Fibroblast of gingiva (primary cell): ENCODE results near the gene DEGS2.
A peak's percentile ranks its signal among the peaks of the same experiment; 100 is the strongest.

Experiments used
- DNase-seq: peaks from one replicate; pipeline ENCODE4 v3.0.0-alpha.2; 2011; ENCODE audit warnings: low read depth

The DEGS2 gene

DNA sequence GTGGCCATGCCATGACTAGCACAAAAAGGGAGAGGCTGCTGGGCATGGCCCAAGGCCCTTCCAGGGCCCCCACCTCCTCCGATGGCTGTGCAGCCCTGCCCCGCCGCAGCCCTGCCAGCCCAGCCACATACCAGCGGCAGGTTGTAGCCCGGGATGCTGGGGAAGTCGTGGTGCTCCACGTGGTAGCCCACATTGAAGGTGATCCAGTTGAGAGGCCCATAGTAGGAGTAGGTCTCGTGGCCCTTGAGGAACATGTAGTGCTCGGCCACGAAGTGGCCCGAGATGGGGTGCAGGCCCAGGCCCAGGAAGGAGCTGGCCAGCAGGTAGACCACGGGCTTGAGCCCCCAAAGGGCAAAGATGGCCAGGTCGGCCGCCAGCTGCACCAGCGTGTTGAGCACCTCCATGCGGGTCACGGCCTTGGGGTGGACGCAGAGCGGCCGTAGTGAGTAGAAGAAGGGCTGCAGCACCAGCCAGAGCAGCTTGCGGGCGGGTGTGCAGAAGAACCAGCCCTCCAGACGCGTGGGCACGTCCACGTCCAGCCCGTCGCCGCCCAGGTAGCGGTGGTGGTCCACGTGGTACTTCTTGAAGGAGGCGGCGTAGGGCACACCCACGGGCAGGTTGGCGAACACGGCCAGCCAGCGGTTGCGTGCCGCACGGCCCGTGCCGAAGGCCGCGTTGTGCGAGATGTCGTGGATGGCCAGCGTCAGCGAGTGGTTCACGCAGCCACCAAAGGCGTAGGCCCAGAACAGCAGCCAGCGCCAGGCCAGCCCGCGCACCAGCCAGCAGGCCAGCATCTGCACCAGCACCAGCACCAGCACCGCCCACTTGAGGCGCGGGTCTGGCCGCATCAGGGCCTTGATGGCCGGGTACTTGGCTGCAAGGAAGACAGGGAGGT is 10.4 kb downstream of the DEGS2 start:
- DNase-seq: no peak

DNA sequence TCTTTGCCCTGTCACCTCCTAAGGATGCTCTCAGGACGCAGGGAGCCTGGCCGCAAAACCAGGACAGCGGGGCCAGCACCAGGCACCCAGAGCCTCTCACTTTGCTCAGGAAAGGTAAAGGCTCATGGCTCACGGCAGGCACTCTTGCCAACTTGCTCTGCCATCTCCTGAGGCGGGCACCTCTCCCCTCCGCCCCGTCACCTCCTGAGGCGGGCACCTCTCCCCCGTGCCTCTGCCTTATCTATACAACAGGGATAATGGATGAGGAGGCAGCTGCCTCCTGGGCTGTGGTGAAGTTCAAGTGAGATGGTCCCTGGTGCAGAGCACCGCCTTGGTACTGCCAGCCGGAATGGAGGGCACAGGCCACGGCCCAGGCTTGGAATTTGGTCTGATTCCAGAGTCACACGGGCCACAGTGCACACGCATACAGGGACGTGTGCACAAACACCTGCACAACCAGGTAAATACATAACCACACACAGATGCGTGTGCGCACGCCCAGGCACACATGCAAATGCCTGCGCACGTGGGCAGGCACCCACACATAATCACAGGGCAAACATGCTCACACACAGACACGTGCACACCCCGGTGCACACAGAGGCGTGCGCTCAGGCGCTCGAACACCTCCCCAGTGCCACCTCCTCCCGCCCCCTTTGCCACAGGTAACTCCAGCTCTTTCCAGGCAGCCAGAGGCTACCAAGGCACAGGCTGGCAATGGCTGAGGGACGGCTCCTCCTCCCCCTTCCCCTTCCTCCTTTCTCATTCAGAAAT is 11.6 kb downstream of the DEGS2 start:
- no peak for DNase-seq

DNA sequence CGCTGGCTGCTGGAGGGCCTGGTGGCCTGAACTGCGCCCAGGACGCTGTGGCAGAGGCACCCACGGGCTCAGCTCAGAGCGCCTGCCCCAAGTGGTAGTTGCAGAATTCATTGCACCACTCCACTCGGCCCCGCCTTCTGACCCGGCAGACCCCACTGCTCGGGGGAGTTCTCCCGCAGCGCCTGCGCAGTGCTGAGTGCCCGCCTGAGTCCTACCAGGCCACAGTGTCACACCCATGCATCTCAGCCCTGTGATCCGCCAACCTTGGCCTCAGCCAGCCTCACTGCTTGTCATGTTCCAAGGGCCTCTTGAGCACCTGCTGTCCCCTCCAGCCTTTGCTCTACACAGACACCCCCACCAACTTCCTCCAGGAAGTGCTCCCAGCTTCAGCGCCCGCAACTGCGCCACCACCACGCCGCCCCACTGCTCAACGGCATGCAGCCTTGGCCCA is 12.2 kb downstream of the DEGS2 start:
- no peak for DNase-seq

DNA sequence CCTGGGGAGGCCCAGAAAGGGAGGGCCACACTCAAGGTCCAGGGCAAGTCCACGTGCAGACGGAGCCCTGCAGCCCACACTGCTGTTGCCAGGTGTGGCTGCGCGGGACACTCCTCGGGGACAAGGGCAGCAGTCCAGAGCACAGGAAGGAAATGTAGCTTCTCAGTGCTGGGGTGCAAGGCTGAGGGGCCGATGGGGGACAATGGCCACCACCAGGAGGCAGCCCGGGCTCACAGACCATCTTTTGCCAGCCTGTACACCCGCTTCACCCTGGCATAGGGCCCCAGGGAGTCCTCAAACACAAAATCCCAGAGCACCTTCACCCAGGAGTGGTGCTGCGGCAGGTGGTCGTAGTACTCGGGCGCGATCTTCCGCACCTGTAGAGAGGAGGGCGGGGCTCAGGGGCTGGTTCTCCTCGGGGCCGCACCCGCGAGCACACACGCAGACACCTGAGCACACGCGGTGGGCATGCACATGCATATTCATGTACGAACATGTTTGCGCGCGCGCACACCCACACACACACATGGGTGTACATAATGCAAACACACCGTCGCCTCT is 12.8 kb downstream of the DEGS2 start:
- no peak for DNase-seq

DNA sequence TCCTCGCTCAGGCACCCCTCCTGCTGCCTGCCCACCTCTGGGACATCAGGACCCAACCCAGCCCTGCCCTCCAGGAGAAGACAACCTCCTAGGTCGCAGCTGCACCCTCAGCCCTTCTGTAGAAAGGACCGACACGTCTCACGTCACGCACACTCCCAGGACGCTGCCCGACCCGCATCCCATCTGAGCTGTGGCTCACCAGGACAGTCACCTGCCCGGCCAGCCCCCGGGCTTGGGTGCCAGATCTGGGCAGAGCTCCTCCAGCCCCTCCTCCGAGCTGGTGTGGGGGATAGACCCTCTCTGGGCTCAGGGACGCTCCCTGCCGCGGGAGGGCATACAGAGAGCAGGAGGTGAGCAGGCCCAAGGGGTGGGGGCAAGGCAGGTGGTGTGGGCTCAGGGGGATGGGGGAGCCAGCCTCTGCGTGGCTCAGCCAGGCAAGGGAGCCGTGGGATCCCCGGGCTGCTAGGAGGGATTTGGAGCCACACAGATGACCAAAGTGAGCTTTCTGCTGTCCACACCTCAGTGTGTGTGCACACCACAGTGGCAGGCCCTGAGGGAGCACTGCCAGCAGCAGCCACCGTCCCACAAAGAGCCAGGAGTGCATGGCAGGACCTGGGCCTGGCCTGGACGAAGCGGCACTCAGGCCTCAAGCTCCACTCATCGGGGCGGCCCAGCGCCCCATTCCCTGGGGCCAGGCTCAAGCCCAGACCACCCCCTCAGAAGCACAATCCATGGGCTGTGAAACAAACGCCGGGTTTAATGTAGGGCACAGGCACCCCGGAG is 13.6 kb downstream of the DEGS2 start:
- DNase-seq: no peak

DNA sequence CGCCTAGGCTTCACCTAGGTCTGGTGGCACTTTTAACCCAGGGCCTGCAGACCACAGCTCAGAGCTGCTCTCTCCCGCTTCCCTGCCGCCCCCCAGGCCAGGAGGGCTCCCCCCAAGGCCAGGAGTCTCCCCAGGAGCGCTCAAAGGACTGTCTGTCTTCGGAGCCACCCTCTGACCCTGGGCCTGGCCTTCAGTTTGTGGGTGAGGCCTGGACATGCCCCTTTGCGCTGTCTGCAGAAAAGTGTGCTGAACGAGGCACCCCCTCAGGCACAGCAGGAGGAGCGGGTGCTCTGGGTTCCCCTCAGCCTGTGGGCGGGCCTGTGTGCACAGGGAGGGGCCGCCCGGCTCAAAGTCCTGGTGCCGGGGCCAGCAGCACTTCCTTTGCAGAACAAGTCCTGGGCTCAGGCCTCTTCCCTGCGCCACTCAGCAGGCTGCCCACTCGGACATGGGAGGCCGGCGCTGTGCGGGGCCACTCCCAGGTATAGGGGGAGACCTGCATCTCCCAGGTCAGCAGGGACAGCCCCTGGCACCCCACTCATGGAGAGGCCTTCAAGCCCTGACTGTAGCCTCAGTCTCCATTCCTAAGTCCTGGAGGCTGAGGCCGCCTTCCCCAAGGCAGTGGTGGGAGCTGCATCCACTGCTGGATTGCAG is 14.3 kb downstream of the DEGS2 start:
- DNase-seq: no peak

DNA sequence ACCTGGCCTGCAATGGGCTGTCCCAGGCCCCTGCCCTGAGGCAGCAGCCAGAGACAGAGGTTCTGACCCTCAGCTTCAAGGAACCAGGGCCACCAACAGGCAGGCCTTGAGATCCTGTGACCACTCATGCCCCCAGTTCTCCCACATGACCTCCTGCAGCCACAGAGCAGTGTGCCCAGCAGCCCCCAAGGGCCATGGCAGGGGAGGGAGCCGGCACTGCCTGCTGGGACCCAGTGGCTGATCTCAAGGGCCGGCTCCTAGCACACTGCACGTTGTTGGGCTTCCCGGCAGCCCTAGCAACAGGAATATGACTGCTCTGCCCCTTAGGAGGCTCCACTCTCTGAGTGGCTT is 14.8 kb downstream of the DEGS2 start:
- DNase-seq: no peak

DNA sequence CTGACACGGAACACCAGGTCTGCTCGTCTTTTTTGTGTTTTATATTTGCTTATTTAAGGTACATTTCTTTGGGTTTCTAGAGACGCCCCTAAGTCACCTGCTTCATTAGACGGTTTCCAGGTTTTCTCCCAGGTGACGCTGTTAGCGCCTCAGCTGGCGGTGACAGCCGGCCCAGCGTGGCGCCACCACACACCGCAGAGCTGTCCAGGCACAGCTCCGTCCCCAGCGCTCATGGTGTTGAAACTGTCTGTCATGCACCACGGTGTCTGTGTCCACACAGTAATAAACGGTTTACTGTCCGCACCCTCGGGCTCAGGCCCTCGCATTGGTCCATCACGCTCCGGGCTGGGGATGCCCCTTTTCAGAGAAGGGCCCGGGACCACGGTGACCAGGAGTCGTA is 15.5 kb downstream of the DEGS2 start:
- DNase-seq: no peak

DNA sequence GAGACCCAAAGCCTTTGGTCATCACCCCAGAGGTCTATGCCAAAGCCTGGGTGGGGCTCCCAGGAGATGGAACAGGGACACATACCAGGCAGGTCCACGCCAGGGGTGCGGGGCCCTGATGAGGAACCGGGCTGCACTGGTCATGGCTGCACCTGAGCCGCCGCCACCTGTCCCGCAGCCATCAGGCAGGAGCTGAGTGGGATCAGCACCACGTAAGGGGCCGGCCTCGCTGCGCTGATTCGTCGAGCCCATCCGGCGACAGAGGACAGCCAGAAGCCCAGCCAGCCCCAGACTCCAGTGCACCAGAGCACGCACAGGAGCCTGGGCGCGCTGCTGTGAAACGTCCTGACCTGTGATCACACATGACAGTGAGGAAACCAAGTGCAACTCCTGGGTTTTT is 15.9 kb downstream of the DEGS2 start:
- DNase-seq: no peak

DNA sequence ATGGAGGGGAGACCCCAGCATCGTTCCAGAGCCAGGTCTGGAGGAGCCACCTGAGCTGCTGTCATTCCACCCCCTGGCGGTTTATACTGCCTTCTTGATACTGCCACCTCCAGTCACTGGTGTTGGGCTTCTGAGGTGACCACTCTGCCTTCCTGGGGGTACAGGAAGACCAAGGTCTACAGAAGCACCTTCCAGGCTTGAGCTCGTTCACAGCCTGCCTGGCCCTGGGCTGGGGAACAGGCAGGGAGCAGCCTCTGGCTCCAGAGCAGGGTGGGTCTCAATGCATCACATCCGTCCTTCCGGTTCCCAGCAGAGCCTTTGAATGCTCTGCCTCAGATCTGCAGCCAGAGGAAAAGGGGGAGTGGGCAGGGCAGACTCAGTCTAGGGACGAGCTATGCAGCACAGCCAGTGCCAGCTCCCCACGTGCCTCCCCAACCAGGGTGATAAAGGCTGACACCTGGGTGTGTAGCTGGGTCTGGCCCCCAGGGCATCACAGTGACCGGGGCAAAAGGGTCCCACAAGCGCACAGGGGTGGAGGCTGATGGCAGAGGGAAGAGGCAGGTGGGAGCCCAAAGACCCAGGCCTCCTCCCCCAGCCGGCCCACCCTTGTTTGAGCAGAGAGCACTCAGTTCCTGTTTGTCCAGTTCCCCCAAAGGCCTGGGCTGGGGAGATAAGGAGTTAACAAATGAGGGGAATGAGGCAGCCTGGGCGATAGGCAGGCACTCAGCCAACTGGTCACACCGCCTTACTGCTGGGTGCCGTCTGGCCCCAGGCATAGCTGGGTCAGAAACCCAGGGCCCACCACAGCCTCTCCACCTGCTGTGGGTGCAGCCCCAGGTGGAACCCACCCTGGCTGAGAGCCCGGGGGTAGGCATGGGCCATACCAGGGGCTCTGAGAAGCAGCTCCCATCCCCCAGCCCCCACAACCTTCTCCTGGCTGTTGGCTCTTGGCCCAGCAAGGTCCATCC is 17.1 kb downstream of the DEGS2 start:
- DNase-seq: no peak

DNA sequence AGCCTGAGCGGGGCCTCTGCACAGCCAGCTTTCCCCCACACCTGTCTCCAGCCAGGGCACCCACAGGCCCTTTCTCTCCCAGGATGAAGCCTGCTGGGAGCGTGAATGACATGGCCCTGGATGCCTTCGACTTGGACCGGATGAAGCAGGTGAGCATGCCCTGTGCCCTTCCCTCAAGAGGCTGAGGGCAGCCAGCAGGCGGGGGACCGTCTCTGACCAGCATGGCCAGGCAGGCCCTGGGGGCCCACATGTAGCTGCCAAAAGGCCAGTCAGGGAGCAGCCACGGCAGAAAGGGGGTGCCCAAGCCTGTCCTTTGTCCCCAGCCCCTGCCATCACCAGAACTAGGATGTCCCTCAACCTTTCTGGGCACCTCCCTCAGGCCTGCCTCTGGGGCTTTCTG is 18.3 kb downstream of the DEGS2 start:
- DNase-seq: no peak

DNA sequence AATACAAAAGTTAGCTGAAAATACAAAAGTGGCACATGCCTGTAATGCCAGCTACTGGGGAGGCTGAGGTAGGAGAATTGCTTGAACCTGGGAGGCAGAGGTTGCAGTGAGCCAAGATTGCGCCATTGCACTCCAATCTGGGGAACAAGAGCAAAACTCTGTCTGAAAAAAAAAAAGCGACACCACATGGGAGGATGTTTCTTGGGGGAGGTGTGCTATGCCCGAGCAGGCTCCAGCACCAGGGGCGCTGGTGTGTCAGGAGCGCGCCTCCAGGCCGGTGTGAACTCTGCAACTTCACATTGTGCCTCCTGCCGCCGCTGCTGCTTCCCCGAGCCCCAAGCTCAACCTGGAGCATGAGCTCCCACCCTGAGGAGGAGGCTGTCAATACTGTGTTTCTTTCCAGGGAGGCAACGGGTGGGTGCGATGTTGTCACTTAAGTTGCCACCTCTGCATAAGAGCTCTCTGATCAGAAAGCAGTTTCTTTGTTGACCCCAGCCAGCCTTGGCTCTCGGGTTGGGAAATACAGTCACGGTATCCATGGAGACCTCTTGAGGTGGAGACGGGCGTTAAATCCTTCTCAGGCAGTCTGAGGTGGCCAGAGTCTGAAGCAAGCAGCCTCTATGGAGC is 18.9 kb downstream of the DEGS2 start:
- no peak for DNase-seq

DNA sequence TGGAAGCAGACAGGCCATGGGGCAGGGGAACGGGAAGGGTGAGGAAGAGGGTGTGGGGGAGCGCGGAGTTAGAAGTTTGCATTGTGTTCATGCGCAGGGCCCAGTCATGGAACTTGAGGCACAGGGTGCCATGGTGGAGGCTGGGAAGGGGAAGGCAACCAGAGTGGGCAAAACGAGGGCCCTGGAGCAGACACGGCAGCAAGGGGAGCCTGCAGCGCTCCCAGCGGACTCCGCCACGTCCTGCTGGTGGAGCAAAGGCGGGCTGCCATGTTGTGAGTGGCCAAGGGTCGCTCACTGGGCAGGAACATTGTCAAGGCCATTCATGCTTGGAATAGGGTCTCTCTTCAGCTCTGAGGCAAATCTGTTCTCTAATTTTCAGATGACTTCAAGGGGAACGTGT is 20.5 kb downstream of the DEGS2 start:
- no peak for DNase-seq

DNA sequence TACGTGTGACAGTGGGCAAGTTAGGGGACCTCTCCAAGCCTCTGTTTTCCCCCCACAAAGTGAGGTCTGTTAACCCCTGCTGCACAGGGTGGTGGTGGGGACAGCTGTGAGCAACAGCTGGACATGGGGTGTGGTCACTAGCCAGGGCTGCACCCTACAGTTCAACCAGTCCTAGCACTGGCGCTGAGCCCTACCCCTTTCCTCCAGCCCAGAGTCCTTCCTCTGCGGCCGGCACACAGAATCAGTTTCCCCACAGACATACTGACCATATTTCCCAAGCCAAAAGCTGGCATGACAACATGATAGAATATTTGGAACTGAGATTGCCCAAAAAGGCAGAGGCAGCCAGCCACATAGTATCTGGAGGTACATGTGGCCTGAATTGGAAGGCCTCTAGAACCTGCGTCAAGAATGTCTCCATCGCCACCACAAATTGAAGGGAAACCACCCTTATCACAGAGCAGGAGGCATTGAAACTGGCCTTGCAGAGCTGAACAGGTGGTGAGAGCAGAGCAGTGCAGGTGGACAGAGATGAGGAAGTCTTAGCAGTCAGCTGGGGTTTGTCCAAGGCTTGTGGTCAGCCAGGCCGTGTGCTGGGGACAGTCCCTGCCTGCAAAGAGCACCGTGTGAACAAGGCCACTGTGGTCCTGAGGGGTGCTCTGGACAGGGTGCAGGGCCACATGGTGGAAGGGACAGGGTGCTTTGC is 21.2 kb downstream of the DEGS2 start:
- no peak for DNase-seq

DNA sequence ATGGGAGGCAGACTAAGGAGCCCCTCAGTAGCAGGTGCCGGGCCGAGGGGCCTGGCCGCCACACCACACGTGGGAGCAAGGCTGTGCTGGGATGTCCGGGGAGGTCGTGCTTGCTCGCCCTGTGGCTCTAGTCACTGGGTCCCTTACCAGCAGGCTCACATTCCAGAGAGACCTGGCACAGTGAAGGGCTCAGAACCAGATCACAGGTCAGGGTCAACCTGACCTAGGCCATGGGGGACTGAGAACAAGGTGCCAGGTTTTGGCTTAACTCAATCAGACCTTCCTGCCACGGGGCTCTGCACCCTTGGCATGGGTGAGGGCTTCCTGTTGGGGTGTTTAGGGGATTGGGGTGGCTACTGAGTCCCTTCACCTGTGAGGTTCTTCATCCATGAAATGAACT is 22.3 kb downstream of the DEGS2 start:
- DNase-seq: no peak

DNA sequence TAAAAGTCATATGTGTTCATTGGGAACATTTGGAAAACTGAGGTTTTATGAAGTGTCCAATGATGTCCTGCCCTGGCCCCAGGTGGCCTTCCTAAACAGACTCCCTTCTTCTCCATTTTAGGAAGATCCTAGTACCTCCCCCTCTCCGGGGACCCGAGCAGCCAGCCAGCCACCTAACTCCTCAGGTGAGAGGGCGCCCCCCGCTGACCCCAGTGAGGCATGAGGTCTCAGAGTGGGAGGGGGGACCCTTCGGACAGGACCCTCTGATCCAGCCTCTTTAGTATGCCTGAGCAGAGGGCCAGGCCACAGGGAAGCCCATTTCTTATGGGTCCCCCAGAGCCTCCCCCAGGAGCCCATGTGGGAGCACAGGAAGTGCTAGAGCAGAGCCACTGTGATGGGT is 23.7 kb downstream of the DEGS2 start:
- DNase-seq: no peak

DNA sequence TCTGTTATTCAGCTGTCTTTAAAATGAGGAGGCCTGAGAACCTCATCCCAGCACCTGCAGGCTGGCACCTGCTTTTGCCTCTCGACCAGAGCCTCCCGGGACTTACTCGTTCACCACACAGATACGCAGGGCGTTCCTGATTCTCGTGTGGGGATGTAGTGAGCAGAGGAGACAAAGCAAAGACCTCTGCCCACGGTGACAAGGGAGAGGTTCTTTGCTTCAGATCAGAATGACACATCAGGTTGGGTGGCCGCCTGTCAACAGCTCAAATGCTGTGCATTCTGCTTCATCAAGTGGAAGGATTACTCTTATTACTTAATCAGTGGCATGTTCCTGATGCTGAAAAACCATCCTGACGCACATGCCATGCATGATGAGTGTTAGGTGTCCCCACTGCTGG is 24.4 kb downstream of the DEGS2 start:
- DNase-seq: no peak

DNA sequence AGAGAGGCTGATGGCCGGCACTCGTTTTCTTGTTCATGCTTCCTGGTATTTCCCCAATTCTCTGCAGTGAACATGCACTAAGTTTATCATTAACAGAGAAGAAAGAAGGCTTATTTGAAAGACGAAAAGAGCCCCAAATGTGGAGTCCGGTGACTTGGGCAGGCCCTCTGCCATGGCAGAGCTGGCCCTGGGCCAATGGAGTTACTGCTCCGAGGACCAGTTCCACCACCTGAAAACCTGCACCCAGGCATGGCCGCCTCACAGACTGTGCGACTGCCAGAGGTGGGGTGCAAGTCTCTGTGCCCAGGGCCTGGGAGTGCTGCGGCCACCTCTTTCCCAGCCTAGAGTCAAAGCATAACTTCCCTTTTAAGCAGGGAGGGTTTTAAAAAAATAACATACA is 24.9 kb downstream of the DEGS2 start:
- no peak for DNase-seq

DNA sequence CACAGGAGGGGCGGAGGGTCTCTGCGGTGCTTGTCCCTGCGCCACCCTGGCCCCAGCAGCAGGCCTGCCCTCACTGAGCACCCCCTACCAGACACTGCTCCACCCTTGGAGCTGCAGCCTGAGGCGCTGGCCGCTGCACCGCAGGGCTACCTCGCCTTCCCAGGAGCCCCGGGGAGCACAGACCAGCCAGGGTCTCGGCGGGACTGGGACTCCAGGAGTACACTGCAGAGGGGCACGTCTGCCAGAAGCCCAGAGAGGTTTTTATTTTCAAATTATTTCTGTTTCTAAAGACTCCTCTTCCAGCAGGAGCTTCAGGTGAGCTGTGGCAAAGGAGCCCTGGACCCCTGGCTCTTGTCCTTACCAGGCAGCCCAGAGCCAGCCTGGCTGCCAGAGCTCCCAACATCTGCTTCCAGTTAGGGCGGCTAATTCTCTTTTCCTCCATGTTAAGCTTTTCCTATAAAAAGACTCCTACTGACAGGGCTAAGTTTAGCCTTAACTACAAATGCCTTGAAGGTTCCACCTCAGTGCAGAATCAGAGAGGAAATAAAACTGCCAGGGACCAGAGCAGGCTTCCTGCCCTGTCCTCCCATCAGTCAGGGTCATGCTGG is 26.4 kb downstream of the DEGS2 start:
- DNase-seq: peak; percentile 31
